Dermis microvascular lymphatic vessel endothelial cell (primary cell): Measurements from ENCODE around the gene FOXF1. TPM values are rescaled to one million over a fixed set of nuclear protein-coding genes. Genes with fewer than 3 reads are reported as not detected.

Source experiments
- DNase-seq, 2 donors: peaks; one replicate each; pipeline versions ENCODE4 v3.0.0 to v3.0.0-alpha.2; 2010; ENCODE audit warnings: low read depth in 2 of 2
- total RNA-seq: library from RNA; depleted of rRNA; stranded (reverse); fragments of >200 nt; gene quantifications from 2 replicates; pipeline ENCODE4 v1.2.1, GENCODE V29; 2014

Gene FOXF1
- total RNA-seq, 1 donor from 2014 or later, result 0.26 TPM

DNA sequence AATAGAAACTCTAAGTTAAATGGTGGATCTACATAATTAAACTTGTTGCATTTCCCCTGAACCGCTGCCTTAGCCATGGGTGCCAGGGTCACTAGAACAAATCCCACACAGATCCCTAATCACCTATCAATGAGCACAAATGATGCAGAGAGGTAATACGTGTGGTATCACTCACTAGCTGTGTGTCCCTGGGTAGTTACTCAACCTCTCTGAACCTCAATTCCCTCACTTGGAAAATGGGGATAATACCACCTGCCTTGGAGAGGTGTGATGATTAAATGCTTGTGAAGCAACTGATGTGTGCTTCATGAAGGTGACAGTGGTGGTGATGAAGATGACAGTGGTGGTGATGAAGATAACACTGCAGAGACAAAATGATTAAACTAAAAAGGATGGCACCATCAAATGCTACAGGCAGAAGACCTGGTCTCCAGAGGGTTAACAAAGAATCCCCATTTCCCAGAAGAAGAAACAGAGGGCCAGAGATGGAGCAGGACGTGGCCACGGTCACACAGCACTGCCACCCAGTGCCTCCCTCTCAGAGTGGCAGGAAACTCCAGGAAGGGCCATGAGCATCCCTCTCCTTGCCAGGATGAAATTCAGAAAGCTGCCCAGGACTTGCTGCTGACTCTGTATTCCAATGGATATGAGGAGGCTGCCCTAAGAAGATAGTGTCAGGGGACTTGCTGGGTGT is 17.9 kb upstream of the FOXF1 start:
- no peak for DNase-seq

DNA sequence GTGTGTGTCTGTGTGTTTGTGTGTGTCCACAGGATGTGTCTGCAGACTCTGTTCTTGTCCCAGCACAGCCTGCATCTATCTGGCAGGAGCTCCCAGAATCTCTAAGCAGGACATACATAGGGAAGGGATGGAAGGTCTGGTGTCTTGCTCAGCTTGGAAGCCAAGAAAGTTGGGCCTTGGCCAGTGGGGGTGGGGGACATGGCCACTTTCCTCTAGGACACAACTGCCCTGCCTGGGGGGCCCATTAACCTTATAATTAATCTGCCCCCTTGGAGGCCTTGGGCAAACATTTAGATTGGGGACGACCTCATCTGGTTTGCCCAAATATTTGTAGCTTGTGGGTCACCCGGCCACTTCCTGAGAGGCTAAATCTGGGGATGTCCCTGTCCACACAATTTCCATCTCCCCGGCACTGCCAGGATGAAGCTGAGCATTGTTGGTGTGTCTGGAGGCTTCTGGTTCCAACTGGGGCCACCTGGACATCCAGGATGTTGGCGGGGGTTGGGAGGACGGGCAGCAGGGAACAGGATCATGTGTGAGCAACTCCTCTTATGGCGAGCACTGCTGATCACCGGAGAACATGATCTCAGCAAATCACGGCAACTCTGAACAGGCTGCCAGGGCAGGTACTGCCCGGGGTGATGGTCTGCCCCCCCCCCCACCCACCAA is 17.2 kb upstream of the FOXF1 start:
- DNase-seq, result no peak

- DNase-seq, result no peak
Observed at GRCh38 chr16:86494039-86494564, 16.2 kb upstream of the FOXF1 start.

GRCh38 chr16:86494565-86495356 is 15.6 kb upstream of the FOXF1 start:
- no peak for DNase-seq

- DNase-seq, result no peak
Observed at GRCh38 chr16:86495357-86495701, 15.0 kb upstream of the FOXF1 start.

- DNase-seq, result no peak
Observed at GRCh38 chr16:86495756-86496261, 14.5 kb upstream of the FOXF1 start.

DNA sequence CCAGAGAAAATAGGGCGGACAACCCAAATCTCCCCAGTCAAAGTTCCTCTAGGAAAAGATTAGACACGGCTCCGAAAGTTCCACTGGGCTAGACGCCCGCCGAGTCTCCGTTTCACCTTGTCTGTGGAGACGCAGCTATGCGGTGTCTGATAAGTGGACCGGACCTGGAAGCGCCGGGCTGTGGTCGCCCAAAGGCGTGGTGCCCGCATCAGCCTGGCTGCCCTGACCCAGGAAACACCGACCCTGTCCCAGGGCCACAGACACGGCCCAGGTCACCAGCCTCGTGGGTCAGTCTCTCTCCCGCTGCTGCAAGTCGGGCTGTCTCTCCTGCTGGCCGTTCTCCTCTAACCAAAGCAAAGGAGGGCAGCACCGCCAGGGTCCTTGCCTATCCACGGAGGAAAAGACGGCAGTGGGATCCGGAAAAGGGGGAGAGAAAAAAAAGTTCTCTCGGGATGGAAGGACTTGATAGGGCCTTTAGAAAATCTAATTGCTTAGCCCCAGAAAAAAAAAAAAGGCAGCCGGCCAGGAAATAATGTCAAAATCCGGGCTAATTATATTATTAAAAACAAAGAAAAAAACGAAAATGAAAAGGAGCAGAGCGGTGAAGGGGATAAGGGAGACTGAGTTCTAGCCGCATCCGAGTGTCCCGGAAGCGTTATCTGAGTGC is 13.9 kb upstream of the FOXF1 start:
- DNase-seq, result no peak

- no peak for DNase-seq
Observed at GRCh38 chr16:86496929-86497461, 13.3 kb upstream of the FOXF1 start.

GRCh38 chr16:86497551-86498021 is 12.7 kb upstream of the FOXF1 start:
- DNase-seq, result no peak

DNA sequence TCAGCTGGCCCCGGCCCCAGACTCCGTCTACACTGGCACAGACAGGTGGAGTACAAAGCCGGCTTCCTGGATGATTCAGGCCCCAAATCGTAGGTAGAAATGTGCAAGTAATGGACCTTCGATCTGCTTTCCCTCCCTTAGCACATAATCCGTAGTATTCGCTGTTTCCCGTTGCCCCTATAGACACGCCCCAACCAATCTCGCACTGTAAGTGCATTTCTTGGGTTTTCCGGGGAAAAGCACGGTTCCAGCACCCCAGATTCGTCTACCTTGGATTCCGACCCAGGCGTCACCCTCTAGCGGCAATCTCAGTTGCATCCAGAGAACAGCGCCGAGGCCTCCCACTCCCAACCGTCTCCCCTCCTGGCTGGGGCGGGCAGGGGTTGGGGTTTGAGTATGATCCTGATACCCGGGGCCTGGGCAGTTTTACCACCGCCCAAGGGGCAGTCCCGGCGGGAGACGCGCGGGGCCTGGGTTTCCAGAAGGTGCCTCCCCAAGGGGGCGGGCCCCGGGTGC is 12.1 kb upstream of the FOXF1 start:
- no peak for DNase-seq

GRCh38 chr16:86498671-86499439 is 11.5 kb upstream of the FOXF1 start:
- no peak for DNase-seq

- no peak for DNase-seq
Observed at GRCh38 chr16:86499440-86499786, 10.9 kb upstream of the FOXF1 start.

- no peak for DNase-seq
Observed at GRCh38 chr16:86499889-86500707, 10.2 kb upstream of the FOXF1 start.

DNA sequence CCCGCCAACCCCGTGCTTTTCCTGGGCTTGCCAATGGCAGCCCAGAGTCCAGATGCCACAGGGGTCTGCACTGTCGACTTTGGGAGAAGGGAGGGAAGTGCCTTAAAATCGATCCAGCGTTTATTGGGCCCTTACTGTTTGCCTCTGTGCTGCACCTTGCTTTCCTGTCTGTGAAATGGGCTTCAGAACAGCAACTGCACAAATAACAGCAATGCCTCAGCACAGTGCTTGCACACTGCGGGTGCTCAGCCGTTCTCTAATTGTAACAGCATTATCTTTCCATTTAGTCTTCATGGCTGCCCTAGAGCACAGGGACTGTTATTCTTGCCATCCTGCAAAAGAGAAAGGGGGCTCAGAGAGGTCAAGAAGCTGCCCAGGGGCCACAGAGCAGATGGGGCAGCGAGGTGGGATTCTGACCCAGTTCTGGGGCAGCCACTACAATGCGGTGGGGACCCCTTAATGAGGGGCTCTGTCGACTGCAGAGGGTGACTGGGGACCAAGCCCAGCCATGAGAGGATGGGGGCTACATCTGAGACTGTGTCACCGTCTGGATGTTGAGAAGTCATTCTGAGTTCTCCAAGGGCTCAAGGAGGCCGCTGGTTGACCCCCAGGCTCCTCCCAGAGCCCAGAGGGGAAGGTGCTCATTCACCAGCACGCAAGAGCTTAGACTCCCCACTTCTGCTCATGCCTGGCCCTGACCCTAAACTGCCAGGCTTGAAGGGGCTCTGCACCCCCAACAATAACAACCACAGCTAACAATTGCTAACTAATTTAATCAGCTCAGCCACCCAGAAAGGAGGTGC is 9.4 kb upstream of the FOXF1 start:
- no peak for DNase-seq

GRCh38 chr16:86501989-86502855 is 8.1 kb upstream of the FOXF1 start:
- no peak for DNase-seq

GRCh38 chr16:86502856-86503748 is 7.2 kb upstream of the FOXF1 start:
- no peak for DNase-seq

DNA sequence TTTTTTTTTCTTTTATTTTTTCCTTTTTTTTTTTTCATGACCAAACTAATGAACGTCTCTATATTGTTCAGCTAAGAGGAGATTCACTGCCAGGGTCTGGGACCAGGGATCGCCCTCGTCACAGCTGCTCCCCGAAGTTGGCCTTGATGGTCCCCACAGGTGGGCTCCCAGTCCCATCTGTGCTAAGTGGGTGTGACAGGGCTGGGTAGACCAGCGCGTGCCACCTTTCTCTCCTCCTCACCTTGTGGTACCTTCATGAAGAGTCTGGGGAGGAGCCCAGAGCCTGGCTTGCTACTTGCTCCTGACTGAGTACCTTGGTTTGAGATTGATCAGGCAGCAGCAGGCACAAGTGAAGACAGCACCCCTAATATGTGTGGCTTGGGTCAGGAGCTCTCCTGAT is 6.5 kb upstream of the FOXF1 start:
- no peak for DNase-seq
